ENCODE data around the gene OSMR. TPM values are rescaled to one million over a fixed set of nuclear protein-coding genes. Genes with fewer than 3 reads are reported as not detected.

OSMR gene
- total RNA-seq, 1 experiment from 2014 or later = 31.6 TPM

- no TSS peak for BruUV-seq (replicated peaks)
- peak overlapping the region; percentile 66 for H3K27ac ChIP-seq (ENCODE audit: low read depth, low read length, poor library complexity, severe bottlenecking)
Measured at GRCh38 chr5:38808666-38809343, 37.0 kb upstream of the OSMR start.

DNA sequence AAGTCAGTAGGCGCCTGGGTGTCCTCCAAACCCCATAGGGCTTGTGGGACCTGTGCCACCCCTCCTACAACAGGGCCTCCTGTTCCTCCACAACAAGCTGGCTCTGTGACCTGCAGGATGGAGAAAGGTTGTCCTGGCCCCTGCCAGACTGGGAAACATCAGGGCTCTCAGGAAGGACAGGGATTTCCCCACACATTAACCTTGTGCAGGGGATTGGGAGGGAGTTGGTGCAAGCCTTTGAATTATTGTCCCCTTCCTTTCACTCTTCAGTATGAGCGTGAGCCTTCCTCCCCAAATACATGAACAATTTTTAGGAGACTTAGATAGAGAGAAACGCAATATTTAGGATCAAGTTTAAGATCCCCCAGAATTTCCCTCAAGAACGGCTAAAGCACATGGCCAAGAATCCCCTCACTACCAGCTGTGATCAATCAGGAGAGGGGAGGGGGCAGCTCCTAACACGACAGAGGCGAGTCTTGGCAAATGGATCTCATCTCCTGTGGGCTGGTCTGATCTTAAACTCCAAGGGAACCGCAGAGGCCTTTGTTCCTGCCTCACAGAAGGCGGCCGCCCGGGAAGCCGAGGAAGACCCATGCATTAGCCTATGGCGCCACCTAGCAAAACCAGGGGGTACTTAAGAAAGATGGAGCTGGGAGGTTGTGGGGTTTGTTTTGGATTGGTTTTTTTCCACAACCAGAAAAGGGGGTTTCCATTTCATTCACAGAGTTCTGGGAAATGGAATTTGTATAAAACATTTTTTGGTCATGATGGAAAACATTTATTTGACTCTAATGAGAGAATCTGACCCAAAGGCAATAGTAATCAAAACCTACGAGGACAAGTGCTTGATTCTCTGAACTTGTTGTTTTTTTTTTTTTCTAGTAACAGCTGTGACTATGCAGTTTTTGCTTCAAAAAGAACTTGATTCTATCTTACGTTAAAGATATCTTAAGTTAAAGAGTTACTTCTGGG lies 36.1 kb upstream of the OSMR start:
- intact Hi-C loops (cut with micrococcal nuclease; ENCODE audit: unreplicated experiment) = loop anchor here (1.0 to 5.0 kb wide), 9 partner anchors 58 to 601 kb away; partner anchors contain the start of gene LIFR
- TF ChIP-seq EZH2 (IDR thresholded peaks at IDR 0.05; ENCODE audit: borderline replicate concordance, low read depth, low read length, poor library complexity, severe bottlenecking) = no peak
- TF ChIP-seq CTCF (conservative IDR thresholded peaks at IDR 0.05; ENCODE audit: low read depth, low read length) = peak; percentile 91

More at GRCh38 chr5:38808666-38809343, 37.0 kb upstream of the OSMR start:
- TF ChIP-seq CTCF (conservative IDR thresholded peaks at IDR 0.05; ENCODE audit: low read depth, low read length) (no peak), EZH2 (IDR thresholded peaks at IDR 0.05; ENCODE audit: borderline replicate concordance, low read depth, low read length, poor library complexity, severe bottlenecking) (no peak)
- ChIA-PET POLR2A (ENCODE audit: low non-redundant PET) (interaction anchor here (0.7 kb wide), 1 partner anchor 90 kb away, joined by 3 read pairs; no protein-coding TSS in a partner anchor), CTCF (interaction anchor here (1.0 to 5.0 kb wide), 8 partner anchors 58 to 392 kb away, joined by 3 to 151 read pairs (median 6); no protein-coding TSS in a partner anchor)
- Histone ChIP-seq H3K4me3 (ENCODE audit: low read depth, low read length, poor library complexity, severe bottlenecking) (no peak overlapping the region), H3K36me3 (ENCODE audit: insufficient read depth, low read length, poor library complexity, severe bottlenecking) (no peaks in the 10 kb centered on the region), H3K4me1 (ENCODE audit: insufficient read depth, low read length, poor library complexity, severe bottlenecking) (peaks cover 40% of the 10 kb centered on the region), H3K27me3 (replicated peaks; ENCODE audit: insufficient read depth, low read depth, low read length, poor library complexity) (no peaks in the 10 kb centered on the region), H3K9me3 (ENCODE audit: low read depth, low read length, poor library complexity, severe bottlenecking) (no peaks in the 10 kb centered on the region)
- intact Hi-C loops (cut with micrococcal nuclease; ENCODE audit: unreplicated experiment) = loop anchor here (1.0 to 5.0 kb wide), 9 partner anchors 58 to 600 kb away; partner anchors contain the start of gene LIFR
- no peak for DNase-seq (ENCODE audit: low spot score)

GRCh38 chr5:38814879-38815278 lies 30.9 kb upstream of the OSMR start:
- DNase-seq (ENCODE audit: low spot score) = no peak

More for the DNA sequence above, 36.1 kb upstream of the OSMR start:
- H3K9me3 ChIP-seq (ENCODE audit: low read depth, low read length, poor library complexity, severe bottlenecking) = no peaks in the 10 kb centered on the region
- BruUV-seq (replicated peaks) = TSS peak; percentile 45
- peak overlapping the region; percentile 66 for H3K27ac ChIP-seq (ENCODE audit: low read depth, low read length, poor library complexity, severe bottlenecking)
- H3K36me3 ChIP-seq (ENCODE audit: insufficient read depth, low read length, poor library complexity, severe bottlenecking) = no peaks in the 10 kb centered on the region
- H3K4me3 ChIP-seq (ENCODE audit: low read depth, low read length, poor library complexity, severe bottlenecking) = no peak overlapping the region
- POLR2A ChIA-PET (ENCODE audit: low non-redundant PET) = interaction anchor here (0.6 to 0.7 kb wide), 2 partner anchors 91 to 284 kb away, joined by 3 read pairs; no protein-coding TSS in a partner anchor
- H3K27me3 ChIP-seq (replicated peaks; ENCODE audit: insufficient read depth, low read depth, low read length, poor library complexity) = no peaks in the 10 kb centered on the region
- CTCF ChIA-PET = interaction anchor here (0.6 to 5.0 kb wide), 24 partner anchors 13 to 601 kb away, joined by 3 to 151 read pairs (median 4); no protein-coding TSS in a partner anchor
- DNase-seq (ENCODE audit: low spot score) = peak; percentile 94
- peaks cover 40% of the 10 kb centered on the region for H3K4me1 ChIP-seq (ENCODE audit: insufficient read depth, low read length, poor library complexity, severe bottlenecking)

More at GRCh38 chr5:38814879-38815278, 30.9 kb upstream of the OSMR start:
- BruUV-seq (replicated peaks) = no TSS peak
- Histone ChIP-seq H3K9me3 (ENCODE audit: low read depth, low read length, poor library complexity, severe bottlenecking) (peaks cover 5% of the 10 kb centered on the region), H3K36me3 (ENCODE audit: insufficient read depth, low read length, poor library complexity, severe bottlenecking) (no peaks in the 10 kb centered on the region), H3K4me1 (ENCODE audit: insufficient read depth, low read length, poor library complexity, severe bottlenecking) (peaks cover 3% of the 10 kb centered on the region), H3K4me3 (ENCODE audit: low read depth, low read length, poor library complexity, severe bottlenecking) (no peak overlapping the region), H3K27ac (ENCODE audit: low read depth, low read length, poor library complexity, severe bottlenecking) (no peak overlapping the region), H3K27me3 (replicated peaks; ENCODE audit: insufficient read depth, low read depth, low read length, poor library complexity) (no peaks in the 10 kb centered on the region)
- ChIA-PET POLR2A (ENCODE audit: low non-redundant PET) (no interaction called here), CTCF (interaction anchor here (0.8 kb wide), 1 partner anchor 373 kb away, joined by 5 read pairs; no protein-coding TSS in a partner anchor)
- intact Hi-C loops (cut with micrococcal nuclease; ENCODE audit: unreplicated experiment) = no loop called here
- no peak for TF ChIP-seq EZH2 (IDR thresholded peaks at IDR 0.05; ENCODE audit: borderline replicate concordance, low read depth, low read length, poor library complexity, severe bottlenecking)
- no peak for TF ChIP-seq CTCF (conservative IDR thresholded peaks at IDR 0.05; ENCODE audit: low read depth, low read length)

All from A673 (cell line).